Endothelial cell of umbilical vein (primary cell): ENCODE measurements around the gene GLIPR1L2. TPM values are rescaled to one million over a fixed set of nuclear protein-coding genes. Genes with fewer than 3 reads are reported as not detected.

Source experiments
- BruUV-seq: library from RNA; stranded (reverse); fragments of 400-500 nt; replicated peaks from 2 replicates; lab custom pipeline; 2021; lab: Mats Ljungman, UMichigan
- CTCF ChIA-PET: fragments of 300-600, 350-600 bp; sonication (Branson Sonifier 250); formaldehyde crosslinking; loops from one replicate; lab custom pipeline; 2021; ENCODE audit warnings: antibody characterized with exemption, inconsistent platforms; lab: Charles Lee
- POLR2A ChIA-PET: fragments of 300-600, 350-600 bp; sonication (Branson Sonifier 250); formaldehyde crosslinking; loops from one replicate; lab custom pipeline; 2021; ENCODE audit warnings: antibody characterized with exemption, inconsistent platforms; lab: Charles Lee
- DNase-seq: peaks from one replicate; pipeline ENCODE4 v3.0.0-alpha.2; 2011; ENCODE audit warnings: low read depth, low spot score
- FAIRE-seq: peaks from 2 replicates; lab custom pipeline; 2011; peaks lifted over from hg19 to GRCh38; lab: Jason Lieb, UNC
- H2AFZ ChIP-seq: 2 replicates; pipeline ENCODE4 v1.6.0; 2012; ENCODE audit warnings: low read depth, low read length, control low read depth, inconsistent platforms
- H3K27ac ChIP-seq: 2 replicates; pipeline ENCODE4 v1.5.1; 2011; ENCODE audit warnings: low read depth, mild to moderate bottlenecking, control low read depth, low read length, moderate library complexity; ENCODE audit not compliant: insufficient read depth
- H3K27me3 ChIP-seq, 2 experiments: 2 replicates each; pipeline versions ENCODE4 v1.6.0 to v1.6.1; 2011; ENCODE audit warnings: low read length in 2 of 2, mixed read lengths in 1 of 2; ENCODE audit not compliant: control insufficient read depth in 2 of 2, insufficient read depth in 2 of 2
- H3K36me3 ChIP-seq, 2 experiments: 2 replicates in 1 of 2; 3 replicates in 1 of 2; pipeline ENCODE4 v1.5.1; 2011; ENCODE audit warnings: low read length in 2 of 2, mild to moderate bottlenecking in 1 of 2, moderate library complexity in 1 of 2; ENCODE audit not compliant: control insufficient read depth in 2 of 2, insufficient read depth in 2 of 2; ENCODE audit errors: extremely low read depth in 1 of 2
- H3K4me1 ChIP-seq: 3 replicates; pipeline ENCODE4 v1.5.1; 2011; ENCODE audit warnings: mild to moderate bottlenecking, low read length; ENCODE audit not compliant: control insufficient read depth, insufficient read depth; ENCODE audit errors: extremely low read depth
- H3K4me2 ChIP-seq: 2 replicates; pipeline ENCODE4 v1.6.1; 2011; ENCODE audit warnings: low read length, control low read depth, mixed read lengths; ENCODE audit not compliant: insufficient read depth
- H3K4me3 ChIP-seq, 3 experiments: fragments of 200-600 bp in 1 of 3; sonication (generic), shearing (Covaris generic) in 1 of 3; replicated peaks in 1 of 3; 2 replicates each; pipeline ENCODE4 v1.5.1; 2011 to 2016; ENCODE audit warnings: control low read depth in 3 of 3, low read length in 3 of 3, mild to moderate bottlenecking in 2 of 3, inconsistent platforms in 1 of 3, low read depth in 1 of 3, moderate library complexity in 1 of 3; ENCODE audit not compliant: insufficient read depth in 1 of 3
- H3K79me2 ChIP-seq: 2 replicates; pipeline ENCODE4 v1.6.0; 2012; ENCODE audit warnings: low read length, inconsistent platforms; ENCODE audit not compliant: control insufficient read depth, insufficient read depth
- H3K9ac ChIP-seq: replicated peaks from 2 replicates; pipeline ENCODE3; 2011; ENCODE audit warnings: low read length, control low read depth; ENCODE audit not compliant: insufficient read depth; ENCODE audit errors: extremely low read depth
- H3K9me1 ChIP-seq: replicated peaks from 3 replicates; pipeline ENCODE4 v1.6.0; 2011; ENCODE audit warnings: mild to moderate bottlenecking, low read length; ENCODE audit not compliant: control insufficient read depth, insufficient read depth; ENCODE audit errors: extremely low read depth
- H3K9me3 ChIP-seq: replicated peaks from 2 replicates; pipeline ENCODE4 v1.5.1; 2012; ENCODE audit warnings: low read length, inconsistent platforms; ENCODE audit not compliant: control insufficient read depth, insufficient read depth
- H4K20me1 ChIP-seq: replicated peaks from 2 replicates; pipeline ENCODE3; 2011; ENCODE audit warnings: mild to moderate bottlenecking, low read length; ENCODE audit not compliant: control insufficient read depth, insufficient read depth; ENCODE audit errors: extremely low read depth
- EZH2 ChIP-seq: IDR thresholded peaks from 2 replicates; pipeline ENCODE4 v1.6.1; 2012; ENCODE audit warnings: borderline replicate concordance, low read depth, mild to moderate bottlenecking, moderate library complexity, low read length, inconsistent platforms; ENCODE audit not compliant: severe bottlenecking
- FOS ChIP-seq: IDR thresholded peaks from 2 replicates; pipeline ENCODE4 v1.6.1; 2011; ENCODE audit warnings: mild to moderate bottlenecking, low read length, moderate library complexity, borderline replicate concordance; ENCODE audit not compliant: insufficient read depth
- GATA2 ChIP-seq: IDR thresholded peaks from 2 replicates; pipeline ENCODE4 v1.7.0; 2011; ENCODE audit warnings: low read depth, mild to moderate bottlenecking, moderate library complexity, mixed read lengths, low read length; ENCODE audit not compliant: insufficient read length, insufficient read depth
- JUN ChIP-seq: IDR thresholded peaks from 2 replicates; pipeline ENCODE4 v1.6.1; 2011; ENCODE audit warnings: borderline replicate concordance, low read depth; ENCODE audit not compliant: insufficient read length, insufficient read depth
- MYC ChIP-seq: IDR thresholded peaks from one replicate; pipeline ENCODE4 v1.6.1; 2011; ENCODE audit warnings: mild to moderate bottlenecking, low read depth, low read length
- POLR2A ChIP-seq: IDR thresholded peaks from 2 replicates; pipeline ENCODE4 v1.6.1; 2012; ENCODE audit warnings: low read depth, mild to moderate bottlenecking, control low read depth, low read length
- POLR2AphosphoS5 ChIP-seq: IDR thresholded peaks from 2 replicates; pipeline ENCODE4 v1.6.1; 2012; ENCODE audit warnings: low read depth, mild to moderate bottlenecking, control low read depth, low read length, moderate library complexity; ENCODE audit not compliant: insufficient read depth
- dilution Hi-C: fragments of 300-500 bp; cut with MboI; formaldehyde crosslinking; loops from one replicate; pipeline ENCODE4 v1.15.0; 2019; ENCODE audit warnings: low sequenced_read_pairs; ENCODE audit not compliant: extremely low pct_ligation_motif_present
- intact Hi-C: fragments of 100-400 bp; cut with micrococcal nuclease; formaldehyde crosslinking; loops from one replicate; pipeline ENCODE4 v1.10.0; 2022
- polyA plus RNA-seq, 4 experiments: library from polyadenylated mRNA; depleted of rRNA in 3 of 4; stranded (reverse) in 3 of 4; unstranded in 1 of 4; fragments of >200 nt; gene quantifications; 2 replicates each; pipeline versions ENCODE4 v1.2.1 to v1.2.3, GENCODE V29; 2011 to 2012; ENCODE audit warnings: missing spikeins in 1 of 4
- total RNA-seq: library from RNA; stranded (reverse); gene quantifications from 2 replicates; pipeline ENCODE4 v1.2.3, GENCODE V29; 2021
- TF ChIP-seq, protein P1 (sequence below), 2 donors: IDR thresholded peaks; 1 replicate in 1 of 2; 2 replicates in 1 of 2; pipeline ENCODE4 v1.5.1; 2011; ENCODE audit warnings: low read length in 2 of 2, mild to moderate bottlenecking in 2 of 2, moderate library complexity in 2 of 2, control low read depth in 1 of 2, inconsistent platforms in 1 of 2, low read depth in 1 of 2; ENCODE audit not compliant: insufficient read depth in 1 of 2; ENCODE audit errors: extremely low read depth in 1 of 2
- TF ChIP-seq, protein P2 (sequence below): IDR thresholded peaks from 2 replicates; pipeline ENCODE4 v1.6.1; 2011; ENCODE audit not compliant: insufficient read depth, insufficient read length

Gene GLIPR1L2
- total and polyA plus RNA-seq, 2 donors (not counting 3 experiments of a cell fraction or from before 2014, with no cell fraction given): 0.07 TPM; not detected in 1

DNA sequence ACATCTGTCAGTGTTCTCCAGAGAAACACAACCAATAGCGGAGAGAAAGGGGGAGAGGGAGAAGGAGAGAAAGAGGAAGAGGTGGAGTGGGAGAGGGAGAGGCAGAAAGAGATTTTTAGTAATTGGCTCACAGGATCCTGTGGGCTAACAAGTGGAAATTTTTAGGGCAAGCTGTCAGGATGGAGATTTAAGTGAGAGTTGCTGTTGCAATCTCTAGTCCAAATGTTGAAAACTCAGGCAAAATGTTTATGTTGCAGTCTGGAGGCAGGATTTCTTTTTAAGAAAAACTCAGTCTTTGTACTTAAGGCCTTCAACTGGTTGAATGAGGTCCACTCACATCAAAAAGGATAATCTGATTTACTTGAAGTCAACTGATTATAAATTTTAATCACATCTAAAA is 12.5 kb upstream of the GLIPR1L2 start:
- Histone ChIP-seq H3K9me3 (no peaks in the 10 kb centered on the region), H3K4me1 (no peaks in the 10 kb centered on the region), H4K20me1 (no peaks in the 10 kb centered on the region), H3K9me1 (no peaks in the 10 kb centered on the region), H3K36me3 (no peaks in the 10 kb centered on the region), H3K27me3 (no peaks in the 10 kb centered on the region), H3K79me2 (no peaks in the 10 kb centered on the region), H2AFZ (no peak overlapping the region), H3K4me2 (no peak overlapping the region), H3K4me3 (no peak overlapping the region), H3K9ac (no peak overlapping the region), H3K27ac (no peak overlapping the region)
- no peak for FAIRE-seq
- DNase-seq: no peak
- dilution Hi-C loops (no loop called here), intact Hi-C loops (no loop called here)
- no peak for TF ChIP-seq JUN
- TF ChIP-seq, protein P1, sequence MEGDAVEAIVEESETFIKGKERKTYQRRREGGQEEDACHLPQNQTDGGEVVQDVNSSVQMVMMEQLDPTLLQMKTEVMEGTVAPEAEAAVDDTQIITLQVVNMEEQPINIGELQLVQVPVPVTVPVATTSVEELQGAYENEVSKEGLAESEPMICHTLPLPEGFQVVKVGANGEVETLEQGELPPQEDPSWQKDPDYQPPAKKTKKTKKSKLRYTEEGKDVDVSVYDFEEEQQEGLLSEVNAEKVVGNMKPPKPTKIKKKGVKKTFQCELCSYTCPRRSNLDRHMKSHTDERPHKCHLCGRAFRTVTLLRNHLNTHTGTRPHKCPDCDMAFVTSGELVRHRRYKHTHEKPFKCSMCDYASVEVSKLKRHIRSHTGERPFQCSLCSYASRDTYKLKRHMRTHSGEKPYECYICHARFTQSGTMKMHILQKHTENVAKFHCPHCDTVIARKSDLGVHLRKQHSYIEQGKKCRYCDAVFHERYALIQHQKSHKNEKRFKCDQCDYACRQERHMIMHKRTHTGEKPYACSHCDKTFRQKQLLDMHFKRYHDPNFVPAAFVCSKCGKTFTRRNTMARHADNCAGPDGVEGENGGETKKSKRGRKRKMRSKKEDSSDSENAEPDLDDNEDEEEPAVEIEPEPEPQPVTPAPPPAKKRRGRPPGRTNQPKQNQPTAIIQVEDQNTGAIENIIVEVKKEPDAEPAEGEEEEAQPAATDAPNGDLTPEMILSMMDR (IDR thresholded peaks at IDR 0.05; ENCODE audit: extremely low read depth in 1 of 2, insufficient read depth in 1 of 2, low read depth in 1 of 2, low read length in 2 of 2): no peak
- no peak for TF ChIP-seq GATA2
- no peak for TF ChIP-seq POLR2AphosphoS5
- TF ChIP-seq POLR2A: no peak
- no peak for TF ChIP-seq FOS
- TF ChIP-seq, protein P2, sequence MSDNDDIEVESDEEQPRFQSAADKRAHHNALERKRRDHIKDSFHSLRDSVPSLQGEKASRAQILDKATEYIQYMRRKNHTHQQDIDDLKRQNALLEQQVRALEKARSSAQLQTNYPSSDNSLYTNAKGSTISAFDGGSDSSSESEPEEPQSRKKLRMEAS: no peak
- no peak for TF ChIP-seq MYC
- no peak for TF ChIP-seq EZH2
- BruUV-seq: no TSS peak
- CTCF ChIA-PET: no interaction called here
- POLR2A ChIA-PET: no interaction called here
